GM18909 (cell line): Measurements from ENCODE around the gene RTF1.

Experiments
- ATAC-seq: cut with Tn5 transposase; IDR thresholded peaks from one replicate; pipeline ENCODE4 v1.9.1; 2021; ENCODE audit warnings: mild to moderate bottlenecking; ENCODE audit not compliant: unreplicated experiment, poor library complexity

The RTF1 gene

GRCh38 chr15:41484937-41485625, 68.2 kb downstream of the RTF1 start:
- no peak for ATAC-seq

DNA sequence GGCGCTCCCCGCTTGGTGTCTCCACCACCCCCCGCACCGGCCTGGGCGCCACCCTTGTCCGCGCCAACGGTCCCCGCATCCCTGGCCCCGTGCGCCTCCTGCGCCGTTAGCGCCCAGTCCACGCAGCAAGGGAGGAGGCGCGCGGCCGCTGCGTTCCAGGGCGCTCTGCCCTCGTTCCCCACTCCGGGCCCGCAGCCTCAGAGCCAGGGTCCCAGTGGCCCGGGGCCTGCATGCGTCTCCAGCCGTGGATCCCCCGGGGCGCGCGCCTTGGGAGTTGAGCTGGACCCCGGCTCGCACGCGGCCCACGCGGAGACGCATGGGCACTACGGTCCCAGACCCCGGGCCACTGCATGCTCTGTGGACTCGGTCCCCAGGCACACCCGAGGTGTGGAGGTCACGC, 69.4 kb downstream of the RTF1 start:
- ATAC-seq: no peak

- ATAC-seq: no peak
Observed at GRCh38 chr15:41487381-41487780, 70.5 kb downstream of the RTF1 start.

GRCh38 chr15:41487802-41488201, 70.9 kb downstream of the RTF1 start:
- no peak for ATAC-seq

DNA sequence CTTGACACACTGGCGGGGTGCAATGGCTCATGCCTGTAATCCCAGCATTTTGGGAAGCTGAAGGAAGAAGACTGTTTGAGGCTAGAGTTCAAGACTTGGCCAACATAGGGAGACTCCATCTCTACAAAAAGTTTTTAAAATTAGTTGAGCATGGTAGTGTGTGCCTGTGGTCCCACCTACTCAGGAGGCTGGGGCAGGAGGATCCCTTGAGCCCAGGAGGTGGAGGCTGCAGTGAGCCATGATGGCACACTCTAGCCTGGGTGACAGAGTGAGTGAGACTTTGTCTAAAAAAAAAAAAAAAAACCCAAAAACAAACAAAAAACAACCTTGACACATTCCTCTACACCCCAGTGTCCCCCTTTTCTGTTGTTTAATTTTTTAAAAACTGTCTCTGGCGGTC, 72.7 kb downstream of the RTF1 start:
- ATAC-seq: no peak

DNA sequence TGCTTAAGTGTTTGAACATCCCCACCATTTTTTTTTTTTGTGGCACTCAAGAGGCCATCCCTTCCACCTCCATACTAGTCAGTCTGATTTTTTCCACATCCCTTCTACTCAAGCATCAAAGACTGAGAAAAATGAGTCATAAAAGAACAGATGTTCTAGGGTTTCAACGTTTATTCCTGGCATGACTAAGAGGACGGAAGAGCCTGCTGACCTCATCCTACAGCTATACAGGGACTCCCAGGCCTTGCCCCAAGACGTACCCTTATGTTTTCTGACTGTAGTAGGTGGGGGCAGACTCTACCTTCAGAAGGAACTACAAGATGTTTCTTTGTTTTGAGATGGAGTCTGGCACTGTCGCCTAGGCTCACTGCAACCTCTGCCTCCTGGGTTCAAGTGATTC, 73.5 kb downstream of the RTF1 start:
- ATAC-seq: no peak

- no peak for ATAC-seq
Observed at GRCh38 chr15:41491889-41492288, 75.0 kb downstream of the RTF1 start.

DNA sequence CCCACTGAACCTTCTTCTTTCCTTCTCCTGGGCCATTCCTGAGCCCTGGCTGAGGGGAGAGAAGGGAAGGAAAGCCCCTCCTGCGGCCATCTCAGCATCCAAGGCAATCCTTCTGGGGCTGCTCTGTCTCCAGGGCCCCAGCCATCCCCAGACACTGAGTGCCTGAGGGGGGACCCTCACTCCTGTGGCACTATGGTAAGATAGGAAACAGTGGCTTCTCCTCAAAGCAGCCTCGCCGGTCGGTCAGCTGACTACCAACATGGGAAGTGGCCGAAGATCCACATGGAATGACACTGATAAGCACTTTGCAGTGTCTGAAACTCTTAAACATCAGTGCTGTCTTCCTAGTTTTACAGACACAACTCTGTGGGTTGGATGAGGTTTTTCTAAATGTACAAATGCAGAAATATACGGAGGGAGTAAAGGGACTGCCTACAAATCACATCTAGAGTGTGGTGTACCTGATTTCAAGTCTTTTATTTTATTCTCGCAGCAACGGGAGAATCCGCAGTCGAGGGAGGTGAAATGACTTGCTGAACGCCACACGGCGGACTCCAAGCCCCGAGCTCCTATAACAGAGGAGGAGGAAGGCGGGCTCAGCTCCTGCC, 75.8 kb downstream of the RTF1 start:
- ATAC-seq: no peak

DNA sequence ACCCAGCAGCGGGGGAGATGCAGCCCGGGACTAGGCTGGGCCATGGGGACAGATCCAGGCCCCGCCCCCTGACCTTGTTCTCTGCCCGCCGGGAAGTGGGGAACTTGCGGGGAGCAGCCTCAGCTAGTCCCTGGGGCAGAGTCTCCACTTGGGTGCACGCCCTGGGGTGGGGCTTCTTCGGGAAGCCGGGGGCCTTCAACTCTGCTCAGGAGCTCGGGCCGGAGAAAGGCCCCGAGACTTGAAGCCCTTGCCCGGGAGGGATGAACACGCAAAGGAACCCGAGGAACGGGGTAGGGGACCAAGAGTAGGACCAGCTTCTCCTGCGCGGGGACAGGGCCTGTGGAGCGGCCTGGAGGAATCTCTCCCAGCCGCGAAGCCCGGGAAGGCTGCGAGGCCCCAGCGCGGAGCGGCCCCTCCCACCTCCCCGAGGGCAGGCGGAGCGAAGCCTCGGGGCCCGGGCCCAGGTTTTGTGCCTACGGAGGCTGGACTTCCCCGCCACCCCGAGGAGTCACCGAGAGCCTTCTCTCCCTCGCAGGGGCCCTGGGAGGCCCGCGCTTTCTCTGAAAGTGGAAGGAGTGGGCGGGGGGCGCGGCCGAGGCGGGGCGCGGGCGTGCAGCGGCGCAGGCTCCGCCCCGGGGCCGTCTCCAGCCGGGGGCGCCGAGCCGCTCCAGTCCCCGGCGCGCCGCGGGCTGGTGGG, 76.5 kb downstream of the RTF1 start, which contains the start of gene ITPKA:
ITPKA (plus strand) TSS at position 670 of the 697 bp plus-strand sequence. CDS start 54 bp downstream, outside the sequence.
- ATAC-seq: peak; percentile 70

DNA sequence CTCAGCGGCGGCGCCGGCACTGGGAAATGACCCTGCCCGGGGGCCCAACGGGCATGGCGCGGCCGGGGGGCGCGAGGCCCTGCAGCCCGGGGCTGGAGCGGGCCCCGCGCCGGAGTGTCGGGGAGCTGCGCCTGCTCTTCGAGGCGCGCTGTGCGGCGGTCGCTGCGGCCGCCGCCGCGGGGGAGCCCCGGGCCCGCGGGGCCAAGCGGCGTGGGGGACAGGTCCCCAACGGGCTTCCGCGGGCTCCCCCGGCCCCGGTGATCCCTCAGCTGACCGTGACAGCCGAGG, 77.0 kb downstream of the RTF1 start:
- ATAC-seq: no peak

DNA sequence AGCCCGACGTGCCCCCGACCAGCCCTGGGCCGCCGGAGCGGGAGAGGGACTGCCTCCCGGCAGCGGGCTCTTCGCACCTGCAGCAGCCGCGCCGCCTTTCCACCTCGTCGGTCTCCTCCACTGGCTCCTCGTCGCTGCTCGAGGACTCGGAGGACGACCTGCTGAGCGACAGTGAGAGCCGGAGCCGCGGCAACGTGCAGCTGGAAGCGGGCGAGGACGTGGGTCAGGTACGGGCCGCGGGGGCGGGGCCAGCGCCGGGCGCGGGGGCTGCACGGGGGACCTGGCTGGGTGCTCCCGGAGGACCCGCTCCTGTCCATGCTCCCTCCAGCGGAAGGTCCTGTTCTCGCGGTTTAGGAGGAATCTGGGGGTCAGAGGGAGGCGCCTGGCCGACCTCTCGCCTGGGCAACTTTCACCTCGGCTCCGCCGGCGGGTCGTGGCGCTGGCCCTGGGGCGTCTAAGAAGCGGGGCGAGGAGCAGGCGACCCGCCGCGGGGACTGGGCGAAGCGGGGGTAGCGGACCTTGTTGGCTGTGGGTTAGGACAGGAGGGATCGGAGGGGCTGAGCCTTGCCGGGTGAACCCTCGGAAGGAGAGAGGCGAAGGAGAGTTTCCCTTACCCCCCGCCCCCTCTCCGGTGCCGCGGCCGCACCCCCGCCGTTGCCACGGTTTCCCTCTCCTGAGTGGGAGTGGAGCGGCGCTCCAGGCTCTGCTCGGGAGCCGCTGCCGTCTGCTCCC, 77.5 kb downstream of the RTF1 start:
- peak; percentile 21 for ATAC-seq

DNA sequence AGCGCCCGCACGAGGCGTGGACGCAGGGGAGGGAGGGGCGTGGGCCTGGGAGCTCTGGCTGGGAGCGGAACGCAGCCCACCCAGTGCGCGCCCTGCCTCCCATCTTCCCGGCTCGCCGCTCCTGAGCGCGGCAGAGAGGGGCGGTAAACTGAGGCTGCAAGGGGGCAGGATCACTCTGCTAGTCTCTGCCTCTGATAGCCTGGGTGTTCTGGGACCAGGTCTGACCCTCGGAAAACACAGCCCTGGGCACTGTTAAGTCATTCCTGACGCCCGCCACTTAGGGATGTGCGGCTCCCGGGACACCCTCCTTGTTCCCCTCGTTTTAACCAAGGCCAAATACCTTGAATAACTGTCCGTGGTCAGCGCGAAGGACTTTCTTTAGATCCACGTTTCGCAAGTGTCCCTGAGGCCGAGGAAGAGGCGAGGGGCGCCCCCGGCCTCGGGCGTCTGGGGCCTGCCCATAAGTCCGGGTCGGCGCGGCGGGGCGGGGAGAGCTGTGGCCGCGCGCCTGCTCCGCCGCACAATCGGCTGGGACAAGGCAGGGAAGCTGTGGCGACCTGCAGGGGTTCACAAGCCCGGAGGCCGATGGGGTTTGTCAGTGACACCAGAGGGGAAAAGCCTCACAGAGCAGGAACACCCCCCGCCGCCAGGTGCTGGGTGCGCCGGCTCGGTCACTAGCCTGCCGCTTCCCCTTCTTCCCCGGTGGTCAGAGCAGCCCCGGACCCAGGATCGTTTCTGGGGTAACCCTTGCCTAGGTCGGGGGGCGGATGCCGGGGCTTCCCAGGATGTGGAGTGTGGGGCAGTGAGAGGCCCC, 78.2 kb downstream of the RTF1 start:
- no peak for ATAC-seq

GRCh38 chr15:41495736-41496599, 79.1 kb downstream of the RTF1 start:
- ATAC-seq: no peak

DNA sequence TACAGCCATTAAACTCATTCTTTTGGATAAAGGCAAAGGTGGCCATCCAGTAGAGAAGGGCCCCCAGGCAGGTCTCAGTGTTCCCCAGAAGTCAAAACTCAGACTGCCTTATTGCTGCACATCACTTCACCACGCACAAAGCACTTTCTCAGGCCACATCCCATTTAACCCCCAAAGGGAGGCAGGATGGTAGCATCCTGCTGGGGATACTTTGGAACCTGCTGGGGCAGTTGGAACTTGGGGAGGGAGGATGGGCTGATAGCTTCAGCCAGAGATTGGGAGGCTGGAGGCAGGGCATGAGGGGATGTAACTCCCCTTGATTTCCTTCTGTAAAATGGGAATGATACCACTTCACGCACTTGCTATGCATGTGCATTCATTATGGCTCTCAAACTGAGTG, 81.8 kb downstream of the RTF1 start:
- no peak for ATAC-seq

DNA sequence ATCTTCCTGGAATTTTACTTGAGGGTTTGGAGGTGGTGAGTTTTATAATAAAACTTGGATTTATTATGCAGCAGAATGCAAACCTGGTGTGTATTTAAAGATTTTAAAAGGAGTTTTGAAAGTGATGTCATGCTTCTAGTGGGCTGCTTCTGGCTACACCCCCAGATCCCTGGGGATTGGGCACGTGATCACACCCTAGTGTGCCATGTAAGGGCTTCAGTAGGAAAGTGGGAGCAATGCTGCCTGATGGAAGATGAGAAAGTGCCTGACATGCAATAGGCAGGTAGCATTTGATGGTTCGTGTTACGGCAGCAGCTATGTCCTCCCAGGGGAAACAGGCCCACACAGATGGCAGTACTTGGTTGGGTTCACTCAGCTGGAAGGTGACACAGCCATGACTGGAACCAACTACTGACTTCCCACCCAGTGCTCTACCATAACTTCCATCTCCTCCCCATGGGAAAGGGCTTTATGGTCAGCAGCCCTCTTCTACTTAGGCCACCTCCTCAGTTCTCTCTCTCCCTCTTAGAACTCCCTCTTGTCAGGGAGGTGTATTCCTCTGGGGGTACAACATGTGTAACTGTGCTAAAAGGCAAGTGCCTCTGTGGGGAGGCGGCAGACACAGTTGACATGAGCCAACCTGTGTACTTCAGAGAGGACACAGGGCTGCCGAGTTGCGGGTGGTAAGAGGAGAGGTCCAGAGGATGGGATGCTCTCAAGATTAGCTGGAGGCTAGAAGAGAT, 82.4 kb downstream of the RTF1 start:
- no peak for ATAC-seq

GRCh38 chr15:41501191-41501917, 84.5 kb downstream of the RTF1 start:
- peak; percentile 44 for ATAC-seq

GRCh38 chr15:41501931-41502794, 85.3 kb downstream of the RTF1 start:
- no peak for ATAC-seq
